Mucosa of descending colon (tissue), 3 donors: ENCODE data around the gene IRAK2. TPM values are rescaled to one million over a fixed set of nuclear protein-coding genes. Genes with fewer than 3 reads are reported as not detected.

Source experiments
- ATAC-seq: fragments of 200-7000 bp; cut with Tn5 transposase; one replicate; pipeline ENCODE4 v1.9.1; 2020; ENCODE audit warnings: mild to moderate bottlenecking, moderate library complexity
- DNase-seq, 3 donors: peaks; one replicate each; pipeline ENCODE4 v3.0.0-alpha.2; 2020
- H3K36me3 ChIP-seq: fragments of 200-600 bp; one replicate; pipeline ENCODE4 v1.8.0; 2021; ENCODE audit warnings: low read depth, mild to moderate bottlenecking
- H3K4me1 ChIP-seq: fragments of 200-600 bp; one replicate; pipeline ENCODE4 v1.8.0; 2021; ENCODE audit warnings: low read depth, mild to moderate bottlenecking
- H3K4me3 ChIP-seq: fragments of 200-600 bp; one replicate; pipeline ENCODE4 v1.8.0; 2021; ENCODE audit warnings: mild to moderate bottlenecking
- H3K9me3 ChIP-seq: fragments of 200-600 bp; one replicate; pipeline ENCODE4 v1.8.0; 2021; ENCODE audit warnings: mild to moderate bottlenecking
- intact Hi-C, 2 donors: fragments of 100-400 bp; cut with DNase I in 1 of 2; cut with micrococcal nuclease in 1 of 2; formaldehyde crosslinking; loops; one replicate each; pipeline versions ENCODE4 v1.11.0 to v1.11.1; 2022; cut with DNase I, micrococcal nuclease
- total RNA-seq, 3 donors: library from RNA; stranded (reverse); fragmentation: NEBNext Ultra II Directional in 2 of 3; extraction: Animal tissue kit (Norgen Biotek cat#: 25700) in 2 of 3; gene quantifications; one replicate each; pipeline versions ENCODE4 v1.2.1 to v1.2.4, GENCODE V29; 2021 to 2023
- TF ChIP-seq, protein P1 (sequence below): fragments of 200-600 bp; IDR thresholded peaks from one replicate; pipeline ENCODE4 v1.8.0; 2022; ENCODE audit warnings: antibody characterized with exemption, mild to moderate bottlenecking
- donor health status: DM: no; HTN: no; CAD: no; lungs with moderate emphysema.
- donor health status: DM: no; HTN: no; CAD: no.
- donor health status: DM: no; HTN: yes; CAD: no.

The IRAK2 gene
- total RNA-seq, 3 donors from 2014 or later = 1.1 to 3.2 (median 2.4) TPM

DNA sequence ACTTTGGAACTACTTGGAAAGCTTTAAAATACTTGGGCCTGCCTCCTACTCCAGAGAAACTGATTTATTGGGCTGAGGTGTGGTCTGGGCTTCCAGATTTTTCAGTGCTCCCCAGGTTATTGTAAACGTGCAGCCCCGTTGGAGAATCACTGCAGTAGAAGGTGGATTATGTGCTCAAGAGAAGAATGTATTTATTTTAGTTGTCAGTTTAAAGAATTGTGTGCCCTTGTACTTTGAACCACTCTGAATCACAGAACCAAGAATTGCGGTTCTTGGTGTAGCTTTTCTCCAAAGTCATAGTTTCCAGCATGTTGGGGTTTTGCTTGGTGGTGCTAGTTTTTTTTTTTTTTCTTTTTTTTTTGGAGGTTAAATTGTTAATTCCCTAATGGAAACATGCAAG is 85.1 kb downstream of the IRAK2 start:
- intact Hi-C loops = no loop called here
- TF ChIP-seq, protein P1, sequence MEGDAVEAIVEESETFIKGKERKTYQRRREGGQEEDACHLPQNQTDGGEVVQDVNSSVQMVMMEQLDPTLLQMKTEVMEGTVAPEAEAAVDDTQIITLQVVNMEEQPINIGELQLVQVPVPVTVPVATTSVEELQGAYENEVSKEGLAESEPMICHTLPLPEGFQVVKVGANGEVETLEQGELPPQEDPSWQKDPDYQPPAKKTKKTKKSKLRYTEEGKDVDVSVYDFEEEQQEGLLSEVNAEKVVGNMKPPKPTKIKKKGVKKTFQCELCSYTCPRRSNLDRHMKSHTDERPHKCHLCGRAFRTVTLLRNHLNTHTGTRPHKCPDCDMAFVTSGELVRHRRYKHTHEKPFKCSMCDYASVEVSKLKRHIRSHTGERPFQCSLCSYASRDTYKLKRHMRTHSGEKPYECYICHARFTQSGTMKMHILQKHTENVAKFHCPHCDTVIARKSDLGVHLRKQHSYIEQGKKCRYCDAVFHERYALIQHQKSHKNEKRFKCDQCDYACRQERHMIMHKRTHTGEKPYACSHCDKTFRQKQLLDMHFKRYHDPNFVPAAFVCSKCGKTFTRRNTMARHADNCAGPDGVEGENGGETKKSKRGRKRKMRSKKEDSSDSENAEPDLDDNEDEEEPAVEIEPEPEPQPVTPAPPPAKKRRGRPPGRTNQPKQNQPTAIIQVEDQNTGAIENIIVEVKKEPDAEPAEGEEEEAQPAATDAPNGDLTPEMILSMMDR = no peak
- no peak for DNase-seq

DNA sequence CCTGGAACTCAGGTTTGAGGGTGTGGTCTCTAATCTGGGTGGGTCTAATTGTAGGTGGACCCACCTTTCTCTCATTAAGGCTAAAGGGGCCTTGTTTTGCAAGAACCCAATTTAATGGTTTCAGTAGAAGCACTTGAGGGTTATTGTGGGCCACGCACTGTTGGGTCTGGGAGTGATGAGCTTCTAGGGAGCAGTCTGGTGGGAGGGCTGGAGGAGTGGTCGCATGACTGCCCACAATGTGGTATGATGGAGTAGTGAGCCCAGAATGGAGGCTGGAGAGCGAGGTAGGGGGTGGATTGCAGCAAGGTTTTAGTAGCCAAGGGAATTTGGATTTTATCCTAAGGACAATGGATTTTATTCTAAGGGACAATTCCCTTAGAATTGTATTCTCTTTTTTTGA is 86.3 kb downstream of the IRAK2 start:
- ATAC-seq (no peak), DNase-seq (no peak)
- intact Hi-C loops = no loop called here
- Histone ChIP-seq H3K9me3 (peaks cover 1% of the 10 kb centered on the region), H3K4me1 (peaks cover 31% of the 10 kb centered on the region), H3K36me3 (no peaks in the 10 kb centered on the region), H3K4me3 (no peak overlapping the region)
- TF ChIP-seq, protein P1 = no peak

More for the DNA sequence above, 85.1 kb downstream of the IRAK2 start:
- H3K9me3 ChIP-seq = peaks cover 13% of the 10 kb centered on the region
- H3K4me1 ChIP-seq = peaks cover 25% of the 10 kb centered on the region
- ATAC-seq = no peak
- H3K36me3 ChIP-seq = no peaks in the 10 kb centered on the region
- H3K4me3 ChIP-seq = no peak overlapping the region

DNA sequence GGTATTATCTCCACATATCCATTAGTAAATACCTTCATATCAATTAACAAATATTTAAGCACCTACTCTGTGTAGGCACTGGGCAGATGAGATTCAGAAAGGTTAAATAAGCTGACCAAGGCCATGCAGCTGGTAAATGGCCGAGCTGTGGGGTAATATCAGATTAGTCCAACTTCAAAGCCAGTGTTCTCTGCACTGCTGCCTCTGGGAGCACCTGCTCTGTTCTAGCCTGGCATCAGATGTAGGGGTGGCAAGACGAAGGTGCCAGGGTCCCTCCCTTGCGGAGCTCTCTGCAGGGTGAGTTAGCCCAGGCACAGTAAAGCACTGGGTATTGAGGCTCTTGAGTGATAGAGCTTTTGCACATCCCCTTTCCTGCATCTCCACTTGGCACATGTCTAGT is 89.0 kb downstream of the IRAK2 start:
- Histone ChIP-seq H3K9me3 (no peaks in the 10 kb centered on the region), H3K36me3 (no peaks in the 10 kb centered on the region), H3K4me3 (no peak overlapping the region), H3K4me1 (peaks cover 25% of the 10 kb centered on the region)
- ATAC-seq (no peak), DNase-seq (no peak)
- TF ChIP-seq, protein P1 = no peak
- intact Hi-C loops = no loop called here

DNA sequence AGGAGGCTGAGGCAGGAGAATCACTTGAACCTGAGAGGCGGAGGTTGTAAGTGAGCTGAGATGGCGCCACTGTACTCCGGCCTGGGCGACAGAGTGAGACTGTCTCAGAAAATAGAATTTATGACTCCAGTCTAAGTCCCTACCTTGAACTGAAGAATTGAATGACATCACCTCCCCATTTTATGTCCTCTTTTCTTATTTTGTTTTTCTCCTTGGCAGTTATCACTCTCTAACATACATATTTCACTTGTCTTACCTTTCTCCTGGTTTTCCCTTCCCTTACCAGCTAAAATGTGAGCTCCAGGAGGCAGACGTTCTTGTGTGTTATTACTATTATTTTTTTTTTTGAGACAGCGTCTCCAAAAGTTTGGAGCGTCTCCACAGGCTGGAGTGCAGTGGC is 91.1 kb downstream of the IRAK2 start:
- Histone ChIP-seq H3K9me3 (no peaks in the 10 kb centered on the region), H3K36me3 (no peaks in the 10 kb centered on the region), H3K4me3 (no peak overlapping the region), H3K4me1 (peaks cover 8% of the 10 kb centered on the region)
- DNase-seq (no peak), ATAC-seq (no peak)
- intact Hi-C loops = no loop called here
- TF ChIP-seq, protein P1 = no peak

DNA sequence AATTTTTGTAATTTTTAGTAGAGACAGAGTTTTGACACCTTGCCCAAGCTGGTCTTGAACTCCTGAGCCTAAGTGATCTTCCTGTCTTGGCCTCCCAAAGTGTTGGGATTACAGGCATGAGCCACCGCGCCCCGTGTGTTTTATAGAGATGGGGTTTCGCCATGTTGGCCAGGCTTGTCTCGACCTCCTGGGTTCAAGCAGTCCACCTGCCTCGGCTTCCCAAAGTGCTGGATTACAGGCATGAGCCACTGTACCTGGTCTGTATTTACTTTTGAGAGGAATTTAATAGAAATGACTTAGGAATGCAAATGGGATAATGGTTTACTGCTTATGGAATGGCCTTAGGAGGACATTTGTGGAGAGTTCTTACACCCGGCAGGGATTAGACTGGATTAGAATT is 94.3 kb downstream of the IRAK2 start:
- peaks cover 5% of the 10 kb centered on the region for H3K4me1 ChIP-seq
- no peak for ATAC-seq
- H3K4me3 ChIP-seq = no peak overlapping the region
- TF ChIP-seq, protein P1 = no peak
- no peaks in the 10 kb centered on the region for H3K36me3 ChIP-seq
- H3K9me3 ChIP-seq = no peaks in the 10 kb centered on the region
- DNase-seq = no peak
- intact Hi-C loops = no loop called here

DNA sequence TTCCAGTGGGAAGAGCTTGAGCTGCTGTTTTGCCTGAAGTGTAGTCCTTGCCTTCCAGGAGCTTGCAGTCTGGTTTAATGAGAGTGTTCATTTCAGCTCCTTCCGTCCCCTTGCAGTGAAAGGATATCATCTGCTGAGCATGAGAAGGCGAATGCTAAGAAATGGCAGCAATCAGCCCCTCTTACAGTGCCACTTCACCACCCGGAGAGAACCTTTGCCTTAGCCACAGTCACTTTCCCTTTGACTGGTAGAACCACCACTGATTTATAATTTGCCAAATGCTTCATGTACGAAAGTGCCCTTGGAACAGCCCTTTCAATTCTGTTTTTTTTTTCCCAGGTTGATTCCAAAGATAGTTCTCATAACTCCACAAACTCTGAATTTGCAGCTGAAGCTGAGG is 95.1 kb downstream of the IRAK2 start:
- intact Hi-C loops = no loop called here
- Histone ChIP-seq H3K4me1 (peaks cover 5% of the 10 kb centered on the region), H3K36me3 (no peaks in the 10 kb centered on the region), H3K4me3 (no peak overlapping the region), H3K9me3 (no peaks in the 10 kb centered on the region)
- ATAC-seq (no peak), DNase-seq (no peak)
- TF ChIP-seq, protein P1 = no peak
